GM19452 (cell line): Measurements from ENCODE around the gene WBP1.
A peak's percentile ranks its signal among the peaks of the same experiment; 100 is the strongest.
"Not testable (repeated sequence)": the region's sequence is repeated elsewhere in the genome, so short reads cannot be mapped to it uniquely, and the experiment has no call there.

Experiments
- ATAC-seq: cut with Tn5 transposase; IDR thresholded peaks from one replicate; pipeline ENCODE4 v1.9.1; 2021; ENCODE audit not compliant: unreplicated experiment

WBP1 gene

DNA sequence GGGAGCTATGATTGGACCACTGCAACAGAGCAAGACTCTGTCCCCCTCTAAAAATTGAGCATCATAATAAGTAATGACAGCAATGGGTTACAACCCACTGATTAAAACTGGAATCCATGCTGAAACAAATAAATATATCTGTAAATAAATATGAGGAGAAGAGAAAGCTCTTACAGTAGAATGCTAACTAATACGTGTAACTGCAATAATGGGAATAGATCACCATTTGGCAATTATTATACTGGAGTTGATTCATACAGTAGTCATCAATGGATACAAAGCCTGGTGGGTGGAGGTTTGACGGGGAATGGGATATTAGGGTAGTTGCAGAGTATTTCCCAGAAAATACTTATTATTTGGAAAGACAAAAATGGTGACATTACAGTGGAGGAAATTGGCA is 9.5 kb upstream of the WBP1 start:
- no peak for ATAC-seq

GRCh38 chr2:74450570-74451190 is 7.6 kb upstream of the WBP1 start:
- no peak for ATAC-seq

- peak; percentile 42 for ATAC-seq
Observed at GRCh38 chr2:74454654-74455511, 3.4 kb upstream of the WBP1 start, which contains the start of gene INO80B. Gene INO80B (plus strand): TSS chr2:74455087. CDS start chr2:74455117, 30 bp downstream.

DNA sequence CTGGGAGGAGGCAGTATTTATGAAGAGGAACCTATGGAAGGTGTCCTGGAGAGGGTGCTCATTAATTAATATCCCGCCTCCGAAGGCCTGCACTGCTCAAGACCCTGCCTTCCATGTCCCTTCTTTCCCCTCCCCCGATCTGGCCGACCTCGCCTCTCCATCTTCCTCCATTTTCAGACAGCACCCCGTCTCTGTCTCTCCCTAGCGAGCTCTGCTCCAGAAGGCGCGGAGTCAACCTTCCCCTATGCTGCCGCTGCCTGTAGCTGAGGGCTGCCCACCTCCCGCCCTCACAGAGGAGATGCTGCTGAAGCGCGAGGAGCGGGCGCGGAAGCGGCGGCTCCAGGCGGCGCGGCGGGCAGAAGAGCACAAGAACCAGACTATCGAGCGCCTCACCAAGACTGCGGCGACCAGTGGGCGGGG is 1.1 kb upstream of the WBP1 start:
- no peak for ATAC-seq

GRCh38 chr2:74457549-74458131 is 598 bp upstream of the WBP1 start:
- ATAC-seq, result peak; percentile 28

- no peak for ATAC-seq
Observed at GRCh38 chr2:74458938-74459363, 713 bp downstream of the WBP1 start.

- not testable (repeated sequence) for ATAC-seq
Observed at GRCh38 chr2:74459503-74460118, 1.4 kb downstream of the WBP1 start.

GRCh38 chr2:74460187-74460586 is 1.9 kb downstream of the WBP1 start:
- not testable (repeated sequence) for ATAC-seq

- ATAC-seq, result no peak
Observed at GRCh38 chr2:74461187-74462053, 3.2 kb downstream of the WBP1 start.

- no peak for ATAC-seq
Observed at GRCh38 chr2:74462054-74462785, 4.0 kb downstream of the WBP1 start.

- no peak for ATAC-seq
Observed at GRCh38 chr2:74462786-74463105, 4.5 kb downstream of the WBP1 start.

DNA sequence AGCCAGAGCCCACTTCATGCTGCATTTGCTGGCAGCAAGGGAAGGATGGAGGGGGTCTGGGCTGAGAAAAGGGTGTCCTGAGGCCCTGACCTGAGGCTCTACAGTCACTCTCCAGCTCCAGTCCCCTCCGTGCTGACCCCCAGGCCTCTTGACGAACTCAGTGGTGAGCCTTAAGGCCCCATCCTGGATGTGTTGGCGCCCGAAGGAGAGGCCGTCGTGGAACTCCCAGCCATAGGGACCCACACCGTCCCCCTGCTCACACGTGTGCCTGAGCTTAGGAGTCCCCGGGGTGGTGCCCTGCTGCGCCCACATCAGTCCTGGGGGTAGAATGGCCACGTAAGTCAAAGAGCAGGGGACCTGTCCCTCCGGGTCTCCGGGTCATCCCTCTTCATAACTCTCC is 6.2 kb downstream of the WBP1 start:
- no peak for ATAC-seq

- ATAC-seq, result not testable (repeated sequence)
Observed at GRCh38 chr2:74470742-74471141, 12.5 kb downstream of the WBP1 start.

GRCh38 chr2:74471332-74472065 is 13.3 kb downstream of the WBP1 start:
- no peak for ATAC-seq

- peak; percentile 82 for ATAC-seq
Observed at GRCh38 chr2:74472086-74472944, 14.1 kb downstream of the WBP1 start, which contains the start of gene MRPL53. Gene MRPL53 (minus strand): TSS chr2:74472680. CDS start chr2:74472660, 20 bp downstream.

- no peak for ATAC-seq
Observed at GRCh38 chr2:74472945-74473258, 14.7 kb downstream of the WBP1 start.

DNA sequence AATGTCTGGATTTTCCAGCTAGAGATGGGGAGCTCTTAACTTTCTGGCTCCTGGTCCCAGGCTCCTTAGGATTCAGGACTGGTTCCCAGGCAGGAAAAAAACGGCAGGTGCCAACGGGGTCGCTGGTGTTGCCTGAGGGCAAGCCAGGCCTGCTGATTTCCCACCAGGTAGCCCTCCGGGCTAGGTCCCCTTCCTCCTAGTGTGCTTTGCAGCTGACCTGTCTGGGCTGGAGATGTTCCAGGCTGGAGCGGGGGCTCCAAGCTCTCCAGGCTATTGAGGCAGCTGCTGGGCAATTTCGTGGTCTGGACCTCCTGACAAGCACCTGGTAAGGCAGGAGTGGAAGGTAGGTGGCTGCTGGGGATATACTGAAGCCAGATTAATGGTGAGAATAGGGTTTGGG is 16.2 kb downstream of the WBP1 start:
- no peak for ATAC-seq

- ATAC-seq, result no peak
Observed at GRCh38 chr2:74474899-74475298, 16.7 kb downstream of the WBP1 start.
